ENCODE measurements around the gene RADIL.

DNA sequence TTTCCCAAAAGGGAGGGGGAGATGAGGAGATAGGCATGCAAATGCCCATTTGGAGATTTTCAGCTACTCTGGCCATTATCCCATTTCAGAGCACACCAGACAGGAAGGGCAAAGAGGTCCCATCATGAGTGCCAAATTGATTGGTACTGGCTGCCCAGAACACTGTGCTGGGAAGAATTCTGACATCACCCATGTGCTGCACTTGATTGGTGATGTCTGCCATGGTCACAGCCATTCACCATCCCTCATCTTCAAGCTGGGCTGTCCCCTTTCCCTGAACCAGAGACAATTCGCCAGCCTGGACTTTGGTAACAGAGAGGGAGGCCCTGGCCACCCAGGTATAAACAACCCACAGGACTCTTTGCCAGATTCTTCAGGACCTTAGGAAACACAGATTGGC is 23.2 kb upstream of the RADIL start:
- TF ChIP-seq, protein P1, sequence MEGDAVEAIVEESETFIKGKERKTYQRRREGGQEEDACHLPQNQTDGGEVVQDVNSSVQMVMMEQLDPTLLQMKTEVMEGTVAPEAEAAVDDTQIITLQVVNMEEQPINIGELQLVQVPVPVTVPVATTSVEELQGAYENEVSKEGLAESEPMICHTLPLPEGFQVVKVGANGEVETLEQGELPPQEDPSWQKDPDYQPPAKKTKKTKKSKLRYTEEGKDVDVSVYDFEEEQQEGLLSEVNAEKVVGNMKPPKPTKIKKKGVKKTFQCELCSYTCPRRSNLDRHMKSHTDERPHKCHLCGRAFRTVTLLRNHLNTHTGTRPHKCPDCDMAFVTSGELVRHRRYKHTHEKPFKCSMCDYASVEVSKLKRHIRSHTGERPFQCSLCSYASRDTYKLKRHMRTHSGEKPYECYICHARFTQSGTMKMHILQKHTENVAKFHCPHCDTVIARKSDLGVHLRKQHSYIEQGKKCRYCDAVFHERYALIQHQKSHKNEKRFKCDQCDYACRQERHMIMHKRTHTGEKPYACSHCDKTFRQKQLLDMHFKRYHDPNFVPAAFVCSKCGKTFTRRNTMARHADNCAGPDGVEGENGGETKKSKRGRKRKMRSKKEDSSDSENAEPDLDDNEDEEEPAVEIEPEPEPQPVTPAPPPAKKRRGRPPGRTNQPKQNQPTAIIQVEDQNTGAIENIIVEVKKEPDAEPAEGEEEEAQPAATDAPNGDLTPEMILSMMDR (IDR thresholded peaks at IDR 0.05; ENCODE audit: low read depth, low read length), result no peak
- no peak for TF ChIP-seq EZH2phosphoT487 (IDR thresholded peaks at IDR 0.05; ENCODE audit: low read depth)

Data from OCI-LY3 (cell line).